Measurements from ENCODE around the gene GNA12.

GNA12 gene

DNA sequence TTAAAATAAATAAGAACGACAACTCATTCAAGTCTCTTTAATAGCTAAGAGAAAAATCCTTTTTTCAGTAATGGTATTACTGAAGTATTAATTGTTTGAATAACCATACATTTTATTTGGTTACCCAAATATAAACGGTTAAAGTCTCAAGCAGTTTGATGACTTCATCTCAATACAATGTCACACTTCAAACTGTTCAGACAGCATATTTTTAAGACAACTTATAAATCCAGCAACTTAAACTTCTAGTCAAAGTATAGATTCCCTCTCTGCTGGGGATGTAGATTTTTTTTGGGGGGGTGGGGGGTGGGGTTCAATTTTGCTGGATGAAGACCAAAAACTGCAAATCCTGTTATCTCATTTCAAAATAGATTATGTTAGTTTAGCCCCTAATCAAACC, 42.0 kb downstream of the GNA12 start:
- TF ChIP-seq, protein P1, sequence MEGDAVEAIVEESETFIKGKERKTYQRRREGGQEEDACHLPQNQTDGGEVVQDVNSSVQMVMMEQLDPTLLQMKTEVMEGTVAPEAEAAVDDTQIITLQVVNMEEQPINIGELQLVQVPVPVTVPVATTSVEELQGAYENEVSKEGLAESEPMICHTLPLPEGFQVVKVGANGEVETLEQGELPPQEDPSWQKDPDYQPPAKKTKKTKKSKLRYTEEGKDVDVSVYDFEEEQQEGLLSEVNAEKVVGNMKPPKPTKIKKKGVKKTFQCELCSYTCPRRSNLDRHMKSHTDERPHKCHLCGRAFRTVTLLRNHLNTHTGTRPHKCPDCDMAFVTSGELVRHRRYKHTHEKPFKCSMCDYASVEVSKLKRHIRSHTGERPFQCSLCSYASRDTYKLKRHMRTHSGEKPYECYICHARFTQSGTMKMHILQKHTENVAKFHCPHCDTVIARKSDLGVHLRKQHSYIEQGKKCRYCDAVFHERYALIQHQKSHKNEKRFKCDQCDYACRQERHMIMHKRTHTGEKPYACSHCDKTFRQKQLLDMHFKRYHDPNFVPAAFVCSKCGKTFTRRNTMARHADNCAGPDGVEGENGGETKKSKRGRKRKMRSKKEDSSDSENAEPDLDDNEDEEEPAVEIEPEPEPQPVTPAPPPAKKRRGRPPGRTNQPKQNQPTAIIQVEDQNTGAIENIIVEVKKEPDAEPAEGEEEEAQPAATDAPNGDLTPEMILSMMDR (conservative IDR thresholded peaks at IDR 0.05) = no peak
- no peak for TF ChIP-seq ZFX (IDR thresholded peaks at IDR 0.05)
- H3K27ac ChIP-seq = no peak overlapping the region

DNA sequence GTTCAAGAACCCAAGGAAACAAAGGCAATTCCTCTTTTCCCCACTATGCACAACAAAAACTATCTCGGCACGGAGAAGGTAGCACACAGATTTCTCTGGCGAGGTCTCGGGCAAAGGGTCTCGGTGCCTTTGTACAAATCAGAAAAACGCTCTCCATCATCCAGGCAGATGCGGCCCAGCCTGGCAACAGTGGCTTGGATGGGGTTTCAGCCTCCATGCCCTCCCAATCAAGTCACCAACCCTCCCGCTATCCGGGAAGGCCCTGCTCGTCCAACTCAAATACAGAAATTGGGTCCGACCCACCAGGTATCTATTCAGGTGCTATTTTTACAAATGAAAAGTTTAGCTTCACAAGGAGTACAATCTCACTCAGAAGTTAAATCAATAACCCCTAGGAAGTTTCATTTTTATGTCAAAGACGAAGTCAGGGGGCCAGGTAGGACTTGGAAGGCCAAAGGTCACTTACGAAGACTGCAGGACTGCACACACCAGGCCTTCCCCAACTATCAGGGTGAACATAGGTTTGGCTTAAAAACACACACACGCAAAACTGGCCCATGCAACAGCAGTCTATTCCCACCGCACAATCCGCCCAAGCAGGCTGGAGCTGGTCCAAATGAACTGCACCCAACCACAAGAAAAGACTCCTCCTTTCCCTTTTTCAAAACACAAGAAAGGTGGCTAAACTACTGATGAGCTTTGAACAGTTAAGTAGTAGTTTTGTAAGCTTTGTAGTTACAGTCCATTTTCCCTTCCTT, 43.0 kb downstream of the GNA12 start:
- no peak overlapping the region for H3K27ac ChIP-seq
- TF ChIP-seq ZFX (IDR thresholded peaks at IDR 0.05) = no peak
- TF ChIP-seq, protein P1 (conservative IDR thresholded peaks at IDR 0.05) = no peak

DNA sequence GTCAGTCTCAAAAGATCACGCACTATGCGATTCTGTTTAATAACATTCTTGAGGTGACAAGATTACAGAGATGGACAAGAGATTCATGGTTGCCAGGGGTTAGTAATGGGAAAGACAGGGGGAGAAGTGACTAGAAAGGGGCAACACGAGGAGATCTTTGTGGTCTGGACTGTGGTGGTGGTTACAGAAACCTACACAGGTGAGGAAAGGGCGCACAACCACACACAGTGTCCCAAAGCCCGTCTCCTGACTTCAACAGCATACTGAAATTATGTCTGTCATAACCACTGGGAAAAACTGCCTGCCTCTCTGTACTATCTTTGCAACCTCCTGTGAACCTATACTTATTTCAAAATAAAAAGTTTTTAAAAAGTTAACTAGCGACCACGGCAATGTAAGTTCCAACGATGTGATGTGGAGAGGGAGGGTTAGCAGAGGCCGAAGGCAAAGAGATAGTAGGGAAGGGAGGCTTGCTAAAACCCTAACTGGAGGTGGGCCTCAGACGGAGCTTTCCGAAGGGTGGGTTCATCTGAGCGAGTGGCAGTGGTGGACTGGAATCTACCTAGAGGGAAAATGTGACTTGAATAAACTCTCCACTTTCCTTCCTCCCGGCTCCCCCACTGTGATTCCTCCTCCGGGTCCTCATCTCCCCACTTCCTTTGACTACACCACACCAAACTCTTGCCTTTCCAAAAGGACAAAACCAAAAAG, 43.7 kb downstream of the GNA12 start:
- no peak overlapping the region for H3K27ac ChIP-seq
- TF ChIP-seq, protein P1 (conservative IDR thresholded peaks at IDR 0.05) = no peak

DNA sequence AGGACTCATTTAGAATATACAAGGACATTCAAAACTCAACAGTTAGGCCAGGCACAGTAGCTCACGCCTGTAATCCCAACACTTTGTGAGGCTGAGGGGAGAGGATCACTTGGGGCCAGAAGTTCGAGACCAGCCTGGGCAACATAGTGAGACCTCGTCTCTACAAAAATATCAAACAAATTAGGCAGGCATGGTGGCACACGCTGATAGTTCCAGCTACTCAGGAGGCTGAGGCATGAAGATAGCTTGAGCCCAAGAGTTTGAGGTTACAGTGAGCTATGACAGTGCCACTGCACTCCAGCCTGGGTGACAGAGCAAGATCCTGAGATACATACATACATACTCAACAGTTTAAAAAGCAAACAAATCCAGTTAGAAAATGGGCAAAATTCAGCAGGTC, 44.9 kb downstream of the GNA12 start:
- H3K27ac ChIP-seq = no peak overlapping the region
- TF ChIP-seq ZFX (IDR thresholded peaks at IDR 0.05) = no peak
- TF ChIP-seq, protein P1 (conservative IDR thresholded peaks at IDR 0.05) = no peak

DNA sequence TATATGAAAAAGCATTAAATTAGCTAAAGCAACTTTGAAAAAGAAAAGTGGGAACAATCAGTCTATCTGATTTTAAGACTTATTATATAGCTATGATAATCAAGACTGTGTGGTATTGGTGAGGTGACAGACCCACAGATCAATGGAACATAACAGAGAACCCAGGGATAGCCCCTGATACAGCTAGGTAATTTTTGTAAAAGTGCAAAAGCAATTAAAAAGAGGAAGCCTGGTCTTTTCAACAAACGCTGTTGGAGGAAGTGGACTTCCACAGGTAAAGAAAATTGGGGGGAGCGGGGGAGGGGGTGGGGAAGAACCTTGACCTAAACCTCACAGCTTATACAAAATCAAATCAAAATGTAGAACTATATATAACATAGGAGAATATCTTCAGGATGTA, 45.4 kb downstream of the GNA12 start:
- no peak overlapping the region for H3K27ac ChIP-seq
- TF ChIP-seq ZFX (IDR thresholded peaks at IDR 0.05) = no peak
- TF ChIP-seq, protein P1 (conservative IDR thresholded peaks at IDR 0.05) = no peak

DNA sequence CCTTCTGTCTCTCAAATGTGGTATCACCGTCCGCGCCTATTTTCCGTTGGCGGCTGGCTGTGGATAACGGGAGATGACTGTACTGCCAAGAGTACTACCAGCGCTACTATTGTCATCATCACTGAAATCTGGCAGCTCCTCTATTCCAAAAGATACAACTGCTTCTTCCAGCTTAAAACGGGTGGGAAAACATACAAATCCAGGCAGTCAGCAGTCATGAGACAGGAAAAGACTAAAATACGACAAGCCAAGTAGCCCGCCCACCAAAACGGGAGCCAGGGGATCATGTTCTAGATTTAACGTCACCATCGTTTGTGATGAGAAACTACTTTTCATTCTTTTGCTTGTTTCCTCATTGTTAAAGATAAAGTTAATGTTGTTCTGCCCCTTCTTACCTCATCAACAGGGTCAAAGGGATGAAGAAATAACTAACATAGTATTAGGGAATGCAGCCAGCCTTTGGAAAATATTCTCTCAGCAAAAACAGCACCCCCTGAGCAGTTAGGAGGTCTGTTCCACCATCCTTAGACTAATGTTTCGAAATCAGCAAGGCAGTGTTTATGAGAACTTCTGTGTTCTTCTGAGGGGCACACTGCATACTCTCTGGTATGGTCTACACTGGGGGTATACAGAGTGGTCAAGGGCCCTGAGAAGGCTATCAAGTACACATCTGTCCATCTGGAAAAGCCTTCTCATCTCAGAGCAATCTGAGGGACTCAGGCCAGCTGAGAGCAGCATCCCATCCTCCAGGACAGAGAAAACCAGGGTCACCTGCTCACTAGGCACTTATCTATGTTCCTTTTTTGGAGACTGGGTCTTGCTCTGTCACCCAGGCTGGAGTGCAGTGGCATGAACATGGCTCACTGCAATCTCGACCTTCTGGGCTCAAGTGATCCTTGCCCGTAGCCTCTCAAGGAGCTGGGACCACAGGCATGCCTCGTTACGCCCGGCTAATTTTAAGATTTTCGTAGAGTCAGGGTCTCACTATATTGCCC, 47.5 kb downstream of the GNA12 start:
- TF ChIP-seq, protein P1 (conservative IDR thresholded peaks at IDR 0.05) = no peak
- TF ChIP-seq ZFX (IDR thresholded peaks at IDR 0.05) = no peak
- no peak overlapping the region for H3K27ac ChIP-seq
